K562 (cell line): ENCODE measurements around the gene FDX2. TPM values are rescaled to one million over a fixed set of nuclear protein-coding genes. Genes with fewer than 3 reads are reported as not detected.
A peak's percentile ranks its signal among the peaks of the same experiment; 100 is the strongest.

Experiments used
- ARNT ChIP-seq, 2 experiments: fragments of 450-650 bp; IDR thresholded peaks; 2 replicates each; pipeline ENCODE4 v1.6.1; 2016; ENCODE audit warnings: mild to moderate bottlenecking in 1 of 2
- ASH1L ChIP-seq: fragments of 450-650 bp; IDR thresholded peaks from 2 replicates; pipeline ENCODE4 v1.6.1; 2018; ENCODE audit warnings: borderline replicate concordance, mild to moderate bottlenecking, low read depth; ENCODE audit not compliant: partially characterized antibody
- CBX5 ChIP-seq: IDR thresholded peaks from 2 replicates; pipeline ENCODE4 v1.6.1; 2014; ENCODE audit warnings: low read depth, borderline replicate concordance
- CTCFL ChIP-seq: IDR thresholded peaks from 2 replicates; pipeline ENCODE4 v1.6.1; 2011; ENCODE audit warnings: borderline replicate concordance, low read depth, mild to moderate bottlenecking, moderate library complexity, low read length; ENCODE audit not compliant: insufficient read depth, poor library complexity, severe bottlenecking
- DPF2 ChIP-seq: fragments of 450-650 bp; IDR thresholded peaks from 2 replicates; pipeline ENCODE4 v1.6.1; 2016
- GATAD2A ChIP-seq: fragments of 450-650 bp; IDR thresholded peaks from 2 replicates; pipeline ENCODE4 v1.6.1; 2017
- HEY1 ChIP-seq: fragments of 250-450 bp; sonication (Bioruptor Pico); IDR thresholded peaks from 2 replicates; pipeline ENCODE4 v1.5.0; 2020; ENCODE audit warnings: mild to moderate bottlenecking, moderate library complexity, borderline replicate concordance
- HMGXB4 ChIP-seq: sonication (generic); formaldehyde crosslinking; IDR thresholded peaks from 2 replicates; pipeline ENCODE4 v1.8.1; 2023; ENCODE audit warnings: mild to moderate bottlenecking, missing genetic modification reagents
- HNRNPUL1 ChIP-seq: fragments of 200-400 bp; formaldehyde crosslinking; IDR thresholded peaks from 2 replicates; pipeline ENCODE4 v1.6.1; 2017; ENCODE audit warnings: low read length
- IRF9 ChIP-seq: fragments of 450-650 bp; IDR thresholded peaks from 2 replicates; pipeline ENCODE4 v1.6.1; 2016; ENCODE audit warnings: missing biosample characterization, missing genetic modification characterization
- KAT8 ChIP-seq: fragments of 450-650 bp; IDR thresholded peaks from 2 replicates; pipeline ENCODE4 v1.6.1; 2016; ENCODE audit warnings: low read depth, mild to moderate bottlenecking
- MITF ChIP-seq: IDR thresholded peaks from 2 replicates; pipeline ENCODE4 v1.6.1; 2014; ENCODE audit warnings: antibody characterized with exemption
- MYNN ChIP-seq, 2 experiments: sonication (generic); formaldehyde crosslinking in 1 of 2; IDR thresholded peaks; 2 replicates each; pipeline versions ENCODE4 v1.5.0 to v1.6.1; 2016 to 2020; ENCODE audit warnings: antibody characterized with exemption in 1 of 2, missing genetic modification reagents in 1 of 2
- PREB ChIP-seq: sonication (generic); formaldehyde crosslinking; IDR thresholded peaks from 2 replicates; pipeline ENCODE4 v1.8.1; 2023; ENCODE audit warnings: mild to moderate bottlenecking, missing genetic modification reagents
- PURB ChIP-seq: sonication (generic); formaldehyde crosslinking; IDR thresholded peaks from 2 replicates; pipeline ENCODE4 v1.9.0; 2021; ENCODE audit warnings: low read depth, mild to moderate bottlenecking, missing genetic modification reagents
- SMARCB1 ChIP-seq: IDR thresholded peaks from 2 replicates; pipeline ENCODE4 v1.6.1; 2011; ENCODE audit warnings: improper control_type of control experiment, low read depth; ENCODE audit not compliant: insufficient read length
- WHSC1 ChIP-seq: IDR thresholded peaks from one replicate; pipeline ENCODE4 v1.6.1; 2012; ENCODE audit warnings: low read length, control low read depth, inconsistent platforms
- ZNF277 ChIP-seq: fragments of 250-450 bp; sonication (Bioruptor Pico); IDR thresholded peaks from 2 replicates; pipeline ENCODE4 v1.8.0; 2022; ENCODE audit warnings: inconsistent platforms, mild to moderate bottlenecking, moderate library complexity, borderline replicate concordance
- ZNF347 ChIP-seq: fragments of 450-650 bp; formaldehyde crosslinking; IDR thresholded peaks from 2 replicates; pipeline ENCODE4 v1.4.0; 2020; ENCODE audit warnings: low read depth, mild to moderate bottlenecking, moderate library complexity
- polyA plus RNA-seq, 8 experiments: library from polyadenylated mRNA; depleted of rRNA in 4 of 8; stranded (reverse) in 5 of 8; unstranded in 3 of 8; fragments of >200 nt; fragmentation: Nextera tagmentation in 2 of 8; fragmentation: Illumina TruSeq in 1 of 8; extraction: Ambion mirVana in 2 of 8; extraction: Trizol in 1 of 8; gene quantifications; 2 replicates each; pipeline versions ENCODE4 v1.2.1 to v1.2.3, GENCODE V29; 2011 to 2014; ENCODE audit warnings: inconsistent platforms in 1 of 8, missing spikeins in 1 of 8
- total RNA-seq, 7 experiments: library from RNA; depleted of rRNA in 6 of 7; stranded (reverse); fragments of >200 nt in 6 of 7; fragmentation: Illumina TruSeq in 2 of 7; extraction: Trizol in 2 of 7; gene quantifications; 2 replicates each; pipeline versions ENCODE4 v1.2.1 to v1.2.3, GENCODE V29; 2011 to 2021; ENCODE audit warnings: low replicate concordance in 1 of 7

The FDX2 gene
- total and polyA plus RNA-seq, 9 of the 15 experiments (the other 6 are each of a cell fraction or from before 2014, with no cell fraction given) = 2.5 to 49.8 (median 29.7) TPM

- TF ChIP-seq ARNT (IDR thresholded peaks at IDR 0.05) = no peak
- no peak for TF ChIP-seq HEY1 (CRISPR knock-in tag)
- TF ChIP-seq IRF9 (tag) = no peak
- no peak for TF ChIP-seq CBX5
- TF ChIP-seq PURB (CRISPR knock-in tag) = no peak
- TF ChIP-seq KAT8 = no peak
- TF ChIP-seq MITF = 0 out of 2 replicates have a peak, but pooled peaks have one; percentile 13
- no peak for TF ChIP-seq WHSC1
- TF ChIP-seq ASH1L = no peak
- TF ChIP-seq SMARCB1 = no peak
- TF ChIP-seq MYNN (IDR thresholded peaks at IDR 0.05) = peak; percentile 70
- TF ChIP-seq MYNN (CRISPR knock-in tag; IDR thresholded peaks at IDR 0.05) = no peak
- TF ChIP-seq HNRNPUL1 = no peak
- TF ChIP-seq GATAD2A = no peak
- no peak for TF ChIP-seq ZNF277 (CRISPR knock-in tag)
- no peak for TF ChIP-seq ZNF347 (CRISPR knock-in tag)
- no peak for TF ChIP-seq HMGXB4 (CRISPR knock-in tag)
- TF ChIP-seq CTCFL = no peak
- no peak for TF ChIP-seq DPF2
- no peak for TF ChIP-seq PREB
Measured at GRCh38 chr19:10292206-10292788, 23.5 kb downstream of the FDX2 start (continued).
